Measurements from ENCODE around the gene VGLL1.

Gene VGLL1, protein sequence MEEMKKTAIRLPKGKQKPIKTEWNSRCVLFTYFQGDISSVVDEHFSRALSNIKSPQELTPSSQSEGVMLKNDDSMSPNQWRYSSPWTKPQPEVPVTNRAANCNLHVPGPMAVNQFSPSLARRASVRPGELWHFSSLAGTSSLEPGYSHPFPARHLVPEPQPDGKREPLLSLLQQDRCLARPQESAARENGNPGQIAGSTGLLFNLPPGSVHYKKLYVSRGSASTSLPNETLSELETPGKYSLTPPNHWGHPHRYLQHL

DNA sequence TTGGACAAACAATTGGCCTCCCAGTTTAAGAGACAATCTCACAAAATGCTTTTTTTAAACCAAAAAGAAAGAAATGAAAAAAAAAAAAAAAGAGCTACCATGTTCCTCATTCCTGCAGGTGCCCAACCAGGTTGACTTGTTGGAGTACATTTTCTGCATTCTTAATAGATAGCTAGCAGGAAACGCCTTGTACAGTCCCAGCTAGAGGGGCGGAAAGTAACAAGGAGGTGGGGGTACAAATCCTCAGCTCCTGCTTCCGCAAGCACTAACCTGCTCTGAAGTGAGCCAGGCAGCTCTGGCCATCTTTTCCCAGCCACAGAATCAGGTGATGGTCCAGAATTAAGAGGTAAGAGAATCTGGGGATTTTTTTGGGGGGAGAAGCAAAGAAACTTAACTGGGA lies at the start of gene VGLL1:
VGLL1 (plus strand) TSS at position 265 of the 400 bp plus-strand sequence. CDS start 3,806 bp downstream, outside the sequence.
- no peak for DNase-seq (ENCODE audit: low read depth)

DNA sequence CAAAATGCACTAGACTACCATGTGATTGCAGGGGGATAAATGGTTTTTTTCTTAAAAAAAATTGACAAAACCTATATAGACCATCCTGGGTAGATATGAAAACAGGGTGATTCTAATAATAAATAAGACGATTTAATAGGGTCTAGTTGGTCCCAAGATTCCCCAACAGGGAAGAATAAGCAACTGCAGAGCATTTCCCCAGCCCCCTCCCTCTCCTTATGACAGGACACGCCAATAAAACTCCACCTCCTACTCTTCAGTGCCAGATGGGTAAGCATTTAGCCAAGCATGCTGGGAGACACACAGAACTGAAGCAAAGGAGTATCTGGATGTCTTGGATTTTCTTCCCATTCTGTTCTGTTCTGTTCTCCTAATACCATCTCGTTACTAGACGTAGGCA lies 44.4 kb upstream of the VGLL1 start, which contains the start of gene BRS3:
BRS3 (plus strand) TSS at position 301 of the 400 bp plus-strand sequence. CDS start 168 bp downstream, outside the sequence.
- DNase-seq (ENCODE audit: low read depth) = no peak

DNA sequence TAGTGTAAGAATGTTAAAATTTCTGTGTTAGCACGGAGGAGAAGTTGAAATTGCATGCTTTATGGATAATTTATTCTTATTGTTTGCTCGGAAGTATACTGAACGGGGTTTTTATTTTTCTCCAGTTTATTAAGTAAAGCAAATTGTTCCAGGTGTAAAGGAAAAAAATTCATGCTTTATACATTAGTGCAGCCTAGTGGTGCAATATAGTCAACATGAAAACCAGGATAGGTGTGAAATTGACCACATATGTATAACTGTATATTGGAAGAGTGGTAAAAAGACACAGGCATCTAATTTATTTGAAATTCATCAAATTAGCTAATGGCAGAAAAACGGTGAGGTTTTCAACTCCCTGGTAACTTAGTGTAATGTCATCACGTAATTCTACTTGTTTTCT lies 43.3 kb upstream of the VGLL1 start:
- no peak for DNase-seq (ENCODE audit: low read depth)

DNA sequence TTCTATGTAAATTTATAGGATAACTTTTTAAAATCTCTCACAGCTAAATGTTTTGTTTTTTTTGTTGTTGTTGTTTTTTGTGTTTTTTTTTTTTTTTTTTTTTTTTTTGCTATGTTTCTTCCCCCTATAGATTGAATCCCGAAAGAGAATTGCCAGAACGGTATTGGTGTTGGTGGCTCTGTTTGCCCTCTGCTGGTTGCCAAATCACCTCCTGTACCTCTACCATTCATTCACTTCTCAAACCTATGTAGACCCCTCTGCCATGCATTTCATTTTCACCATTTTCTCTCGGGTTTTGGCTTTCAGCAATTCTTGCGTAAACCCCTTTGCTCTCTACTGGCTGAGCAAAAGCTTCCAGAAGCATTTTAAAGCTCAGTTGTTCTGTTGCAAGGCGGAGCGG lies 40.2 kb upstream of the VGLL1 start:
- DNase-seq (ENCODE audit: low read depth) = no peak

DNA sequence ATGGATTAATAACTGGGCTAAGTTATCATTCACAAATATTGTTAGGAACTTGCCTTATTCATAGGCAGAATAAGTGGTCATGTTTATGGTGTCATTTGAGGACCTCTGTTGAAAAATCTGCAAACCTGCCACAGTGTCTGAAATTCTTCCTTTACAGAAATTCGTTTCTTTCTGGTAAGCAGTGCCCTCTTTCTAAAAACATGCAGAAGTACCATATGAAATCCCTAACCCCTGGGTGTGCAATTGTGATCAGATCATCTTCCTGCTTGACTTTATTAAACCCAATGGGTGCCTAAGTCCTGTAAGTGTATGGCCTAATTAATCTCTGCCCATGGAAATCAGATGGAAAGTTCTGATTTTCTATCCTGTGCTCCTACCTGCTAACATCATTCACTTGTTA lies 39.0 kb upstream of the VGLL1 start:
- DNase-seq (ENCODE audit: low read depth) = no peak

DNA sequence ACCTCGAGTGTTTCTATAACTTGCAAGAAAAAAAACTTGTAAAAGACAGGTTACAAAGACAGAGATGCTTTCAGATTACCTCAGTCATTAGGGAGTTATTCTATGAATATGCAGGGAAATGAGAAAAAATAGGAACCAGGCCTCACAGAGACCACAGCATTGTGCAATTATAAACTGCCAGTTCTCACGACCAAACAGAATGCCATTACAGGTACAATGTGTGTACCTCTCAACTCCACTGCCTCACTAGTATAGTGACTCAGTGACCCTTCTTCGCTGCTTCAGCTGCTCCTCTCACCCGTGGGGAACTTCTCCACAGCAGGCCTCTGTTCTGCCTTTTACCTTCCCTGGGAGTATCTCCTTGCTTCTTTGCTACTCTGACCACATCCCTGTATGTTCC lies 37.0 kb upstream of the VGLL1 start:
- DNase-seq (ENCODE audit: low read depth) = no peak

DNA sequence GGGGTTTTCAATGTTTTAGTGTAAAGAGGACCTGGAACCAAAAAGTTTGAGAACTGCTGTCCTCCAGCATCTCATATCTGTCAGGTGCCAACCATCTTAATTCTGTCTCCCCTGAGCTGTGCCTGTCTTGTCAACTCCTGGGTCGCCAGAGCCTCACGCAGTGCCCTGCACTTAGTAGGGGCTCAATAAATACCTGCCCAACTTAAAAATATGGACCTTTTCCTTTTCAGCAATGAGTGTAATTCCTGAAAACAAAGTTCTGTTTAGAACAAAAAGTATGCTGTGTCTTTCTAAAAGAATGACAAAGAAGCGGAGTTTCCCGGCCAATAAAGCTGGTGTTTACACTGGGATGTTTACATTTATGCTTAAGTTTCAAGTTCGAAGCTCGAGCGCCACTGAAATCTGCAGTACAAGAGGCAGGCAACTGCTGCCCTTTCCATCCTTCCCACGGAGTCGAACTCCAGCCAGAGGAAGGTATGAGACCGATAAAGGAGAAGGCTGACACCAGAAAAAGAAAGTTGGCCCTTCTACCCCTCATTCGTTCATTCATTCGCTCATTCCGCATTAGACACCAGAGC lies 35.7 kb upstream of the VGLL1 start:
- no peak for DNase-seq (ENCODE audit: low read depth)

DNA sequence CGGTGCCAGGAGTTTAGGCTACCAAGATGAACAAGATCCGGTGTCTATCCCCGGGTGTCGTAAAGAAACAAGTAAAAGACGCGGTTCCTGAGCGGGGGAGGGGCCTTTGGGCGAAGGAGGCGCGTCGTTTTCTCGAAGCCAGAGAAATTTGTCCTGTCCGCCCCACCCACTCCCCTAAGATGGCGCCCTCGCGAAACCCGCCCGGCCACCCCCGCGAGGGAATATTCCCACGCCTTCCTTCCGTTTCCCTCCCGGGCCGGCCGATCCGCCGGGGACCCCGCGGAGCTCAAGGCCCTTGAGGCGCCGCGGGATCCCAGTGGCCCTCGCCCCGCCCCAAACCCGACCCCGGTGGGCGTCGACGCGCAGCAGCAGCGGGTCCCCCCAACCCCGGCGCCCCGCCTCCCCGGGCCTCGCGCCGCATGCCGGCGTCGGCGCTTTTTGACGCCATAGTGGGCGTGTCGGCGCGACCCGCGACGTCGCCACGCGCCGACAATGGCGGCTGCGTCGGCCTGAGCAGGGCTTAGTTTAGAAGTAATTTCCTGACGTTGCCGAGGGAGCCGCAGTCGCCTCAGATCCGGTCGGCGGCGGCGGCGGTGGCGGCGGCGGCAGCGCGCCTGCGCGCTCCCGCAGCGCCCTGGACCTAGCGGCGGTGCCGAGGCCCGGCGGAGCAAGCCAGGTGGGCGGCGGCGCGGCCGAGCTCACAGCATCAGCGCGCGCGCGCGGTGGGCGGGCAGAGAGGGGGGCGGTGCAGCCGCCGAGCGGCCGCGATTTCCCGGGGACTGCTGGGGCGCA lies 35.1 kb upstream of the VGLL1 start:
- peak; percentile 54 for DNase-seq (ENCODE audit: low read depth)

DNA sequence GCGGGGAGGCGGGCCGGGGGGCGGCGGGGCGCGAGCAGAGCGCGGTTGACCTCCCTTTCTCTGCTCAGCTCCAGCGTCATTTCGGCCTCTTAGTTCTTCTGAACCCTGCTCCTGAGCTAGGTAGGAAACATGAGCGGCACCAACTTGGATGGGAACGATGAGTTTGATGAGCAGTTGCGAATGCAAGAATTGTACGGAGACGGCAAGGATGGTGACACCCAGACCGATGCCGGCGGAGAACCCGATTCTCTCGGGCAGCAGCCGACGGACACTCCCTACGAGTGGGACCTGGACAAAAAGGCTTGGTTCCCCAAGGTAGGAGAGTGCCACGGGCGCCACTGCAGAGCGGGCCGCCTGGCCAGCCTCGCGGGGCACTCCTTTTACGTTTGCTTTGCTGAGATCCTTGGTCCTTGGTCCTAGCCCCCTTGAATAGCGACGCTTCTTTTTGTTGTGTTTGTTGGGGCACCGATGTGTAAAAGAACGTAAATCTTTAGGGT lies 34.4 kb upstream of the VGLL1 start, which contains the start of gene HTATSF1:
HTATSF1 (plus strand) TSS at position 37 of the 497 bp plus-strand sequence; CDS start at position 130, 93 bp downstream.
- no peak for DNase-seq (ENCODE audit: low read depth)

DNA sequence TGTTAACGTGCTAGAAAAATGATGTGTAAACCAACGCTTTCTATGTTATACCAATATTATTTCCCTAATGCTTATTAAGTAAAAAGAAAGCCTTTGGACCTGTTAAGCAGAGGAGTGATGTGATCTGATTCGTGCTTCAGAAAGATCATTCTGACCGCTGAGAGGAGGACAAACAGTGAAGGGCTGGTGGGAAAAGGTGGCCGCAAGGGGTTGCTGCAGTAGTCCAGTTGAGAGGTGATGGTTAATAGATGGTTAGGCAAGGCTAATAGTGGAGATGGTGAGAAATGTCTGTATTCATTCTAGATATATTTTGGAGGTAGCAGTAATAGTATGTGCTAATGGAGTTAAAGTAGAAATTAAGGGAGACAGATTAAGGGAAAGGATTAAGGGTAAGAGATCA lies 12.9 kb upstream of the VGLL1 start:
- DNase-seq (ENCODE audit: low read depth) = no peak

DNA sequence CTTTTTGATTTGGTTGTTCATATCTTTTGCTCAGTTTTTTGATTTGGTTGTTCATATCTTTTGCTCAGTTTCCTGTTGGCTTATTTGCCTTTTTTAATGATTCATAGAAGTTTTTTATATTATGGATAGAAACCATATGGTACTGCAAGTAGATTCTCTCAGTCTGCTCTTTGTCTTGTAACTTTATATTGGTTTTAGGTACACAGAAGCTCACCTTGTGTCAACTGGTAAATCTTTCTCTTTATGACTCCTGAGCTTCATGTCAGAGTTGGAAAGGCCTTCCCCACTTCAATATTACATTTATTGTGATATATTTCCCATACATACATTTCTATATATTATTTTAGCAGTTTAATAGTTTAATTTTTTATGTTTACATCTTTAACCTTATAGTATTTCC lies 8.2 kb upstream of the VGLL1 start:
- DNase-seq (ENCODE audit: low read depth) = no peak

DNA sequence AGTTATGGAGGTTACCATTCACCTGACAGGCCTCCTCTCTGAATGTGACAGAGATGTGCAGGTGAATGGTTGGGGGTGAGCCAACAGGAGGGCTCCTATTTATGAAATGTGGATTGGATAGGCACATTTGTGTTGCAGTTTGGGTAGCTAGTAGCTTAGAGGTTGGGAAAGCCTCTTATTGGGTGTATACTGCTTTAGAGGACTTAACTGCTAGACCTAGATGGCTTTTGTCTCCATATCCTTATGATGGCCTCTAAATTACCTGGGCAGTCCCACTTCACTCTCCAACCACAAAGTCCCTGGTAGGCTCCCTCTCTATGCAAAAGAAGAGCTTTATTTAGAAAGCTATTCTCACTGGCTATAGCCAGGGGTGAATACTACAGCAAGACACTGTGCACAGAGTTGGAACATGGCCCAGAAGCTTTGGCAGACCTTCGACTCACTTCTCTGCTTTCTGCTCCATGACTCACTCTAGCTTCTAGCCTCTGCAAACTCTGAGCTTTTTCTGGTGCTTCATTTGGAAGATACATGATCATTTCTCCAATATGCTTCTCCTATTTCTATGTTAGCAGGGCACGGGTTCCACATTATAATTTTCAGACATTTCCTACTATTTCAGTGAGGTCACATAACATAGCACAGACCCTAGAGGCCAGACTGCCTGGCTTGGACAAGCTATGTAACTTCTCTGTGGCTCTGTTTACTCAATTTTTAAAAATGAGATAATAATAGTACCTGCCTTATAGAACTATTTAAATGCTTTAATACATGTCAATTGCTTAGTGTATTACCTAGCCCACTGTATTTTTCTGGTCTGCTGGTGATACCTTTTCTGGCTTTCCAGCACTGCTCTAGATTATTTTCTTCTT lies 6.0 kb upstream of the VGLL1 start:
- DNase-seq (ENCODE audit: low read depth) = peak; percentile 69

DNA sequence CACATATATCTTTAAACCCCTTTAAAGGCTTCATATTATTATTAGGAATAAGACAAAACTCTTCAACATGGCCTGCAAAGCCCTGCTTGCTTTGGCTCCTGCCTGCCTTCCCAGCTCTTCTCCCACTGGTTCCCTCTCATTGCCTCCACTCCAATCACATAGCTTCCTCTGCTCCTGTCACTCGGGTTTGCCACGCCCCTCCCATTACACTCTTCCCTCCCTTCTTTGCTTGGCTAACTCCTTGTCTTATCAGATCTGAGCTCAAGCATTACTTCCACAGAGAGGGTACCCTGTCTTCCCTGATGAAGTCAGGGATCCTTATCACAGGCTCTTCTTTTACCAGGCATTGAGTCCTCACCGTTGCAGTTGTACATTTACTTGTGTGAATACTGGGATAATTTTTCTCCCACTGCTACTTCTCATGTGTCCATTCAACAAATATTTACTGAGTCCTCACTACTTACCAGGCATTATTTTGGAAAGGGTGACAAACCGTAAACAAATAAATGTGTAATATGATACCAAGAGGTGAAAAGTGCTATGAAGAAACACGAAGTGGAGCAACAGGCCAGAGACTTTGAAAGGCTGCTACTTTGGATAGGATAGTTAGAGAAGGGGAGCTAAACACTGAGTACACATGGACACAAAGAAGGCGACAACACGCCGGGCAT lies 3.2 kb upstream of the VGLL1 start:
- no peak for DNase-seq (ENCODE audit: low read depth)

DNA sequence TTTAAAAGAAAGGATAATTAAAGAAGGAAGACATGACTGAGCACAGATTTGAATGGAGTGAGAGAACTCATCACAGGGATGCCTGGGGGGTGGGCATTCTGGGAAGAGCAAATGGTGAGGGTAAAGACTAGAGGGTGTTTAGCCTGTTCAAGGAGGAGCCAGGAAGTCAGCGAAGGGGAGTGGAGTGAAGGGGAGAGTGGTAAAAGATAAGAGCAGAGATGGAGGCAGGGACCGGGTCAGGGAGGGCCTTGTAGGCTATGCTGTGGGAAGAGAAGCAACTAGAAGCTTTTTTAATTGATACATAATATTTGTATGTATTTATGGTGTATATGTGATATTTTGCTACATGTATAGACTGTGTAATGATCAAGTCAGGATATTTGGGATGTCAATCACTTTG lies 2.2 kb upstream of the VGLL1 start:
- no peak for DNase-seq (ENCODE audit: low read depth)

DNA sequence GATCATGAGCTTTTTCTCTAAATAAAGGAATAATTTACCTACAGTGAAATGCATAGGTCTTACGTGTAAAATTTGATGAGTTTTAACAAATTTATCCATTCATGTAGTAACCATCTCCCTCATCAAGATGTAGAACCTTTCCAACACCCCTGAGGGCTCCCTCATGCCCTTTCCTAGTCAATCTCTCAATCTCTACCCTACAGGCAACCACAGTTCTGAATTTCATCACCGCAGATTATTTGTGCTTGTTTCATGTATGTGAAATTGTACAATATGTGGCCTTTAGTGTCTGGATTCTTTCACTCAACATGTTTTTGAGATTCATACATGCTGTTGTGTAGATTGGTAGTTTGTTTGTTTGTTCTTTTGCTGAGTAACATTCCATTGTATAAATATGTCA lies 2.1 kb downstream of the VGLL1 start:
- no peak for DNase-seq (ENCODE audit: low read depth)

DNA sequence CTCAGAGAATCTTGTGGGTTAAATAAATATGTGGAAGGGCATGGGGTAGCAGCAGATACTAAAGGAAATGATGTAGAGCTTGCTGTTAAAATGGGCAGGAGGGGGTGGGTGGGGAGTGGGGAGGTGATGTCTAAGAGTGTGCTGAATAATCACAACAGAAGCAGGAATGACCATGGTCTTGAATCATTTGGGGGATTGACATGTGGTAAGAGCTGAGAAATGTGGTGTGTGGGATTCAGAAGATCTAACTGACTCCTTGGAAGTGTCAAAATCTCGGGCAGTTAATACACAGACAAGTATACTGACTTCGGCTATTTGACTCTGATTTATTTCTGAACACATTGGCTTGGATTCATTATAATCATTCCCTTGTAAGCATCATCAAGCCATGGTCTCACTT lies 6.8 kb downstream of the VGLL1 start:
- no peak for DNase-seq (ENCODE audit: low read depth)

DNA sequence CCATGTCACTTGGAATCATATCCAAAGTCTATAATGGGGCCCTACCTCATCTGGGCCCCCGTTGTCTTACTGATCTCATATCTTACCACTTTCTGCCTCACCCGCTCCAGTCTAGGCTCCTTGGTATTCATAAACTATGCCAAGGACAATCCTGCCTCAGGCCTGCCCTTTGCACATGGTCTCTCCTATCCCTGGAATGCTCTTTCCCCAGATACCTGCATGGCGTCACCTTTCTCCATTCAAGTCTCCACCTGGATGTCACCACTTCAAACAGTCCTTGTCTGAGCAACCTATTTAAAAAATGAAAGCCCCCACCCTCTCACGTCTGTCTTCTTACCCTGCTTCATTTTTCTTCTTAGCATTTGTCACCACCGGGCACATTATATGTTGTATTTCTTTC lies 8.2 kb downstream of the VGLL1 start:
- DNase-seq (ENCODE audit: low read depth) = no peak

DNA sequence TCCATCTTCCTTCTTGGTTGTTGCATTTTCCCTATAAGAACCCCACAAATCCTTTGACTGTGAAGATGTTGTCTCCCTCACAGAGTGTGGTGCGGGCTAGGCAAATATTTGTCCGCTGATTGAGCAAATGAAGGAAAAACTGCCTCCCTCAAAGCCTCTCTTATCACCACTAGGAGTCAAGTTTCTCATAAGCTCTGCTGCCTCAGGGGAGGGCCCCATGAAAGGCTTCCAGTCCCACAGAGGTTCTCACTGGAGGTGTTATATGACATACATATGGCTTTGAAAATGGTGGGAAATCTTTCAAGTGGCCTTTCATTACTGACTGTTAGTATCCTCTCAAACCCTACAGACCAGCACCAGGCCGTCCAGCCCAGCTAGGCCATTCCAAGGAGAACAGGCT lies 9.3 kb downstream of the VGLL1 start:
- DNase-seq (ENCODE audit: low read depth) = no peak

DNA sequence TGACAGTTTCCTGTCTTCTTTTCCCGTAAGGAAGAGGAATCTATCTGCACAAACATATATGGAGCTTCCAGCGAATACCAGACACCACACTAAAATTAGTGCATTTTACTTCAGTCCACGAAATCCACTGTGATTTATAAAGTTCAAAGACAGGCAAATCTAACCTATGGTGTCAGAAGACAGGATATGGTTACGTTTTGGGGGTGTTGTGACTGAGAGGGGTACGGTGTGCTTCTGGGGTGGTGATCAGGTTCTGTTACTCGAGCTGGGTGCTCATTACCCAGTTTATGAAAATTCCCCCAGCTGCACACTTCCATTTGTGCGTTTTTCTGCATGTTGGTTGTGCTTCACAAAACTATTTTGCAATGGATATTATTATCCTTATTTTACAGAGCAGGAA lies 10.3 kb downstream of the VGLL1 start:
- no peak for DNase-seq (ENCODE audit: low read depth)

DNA sequence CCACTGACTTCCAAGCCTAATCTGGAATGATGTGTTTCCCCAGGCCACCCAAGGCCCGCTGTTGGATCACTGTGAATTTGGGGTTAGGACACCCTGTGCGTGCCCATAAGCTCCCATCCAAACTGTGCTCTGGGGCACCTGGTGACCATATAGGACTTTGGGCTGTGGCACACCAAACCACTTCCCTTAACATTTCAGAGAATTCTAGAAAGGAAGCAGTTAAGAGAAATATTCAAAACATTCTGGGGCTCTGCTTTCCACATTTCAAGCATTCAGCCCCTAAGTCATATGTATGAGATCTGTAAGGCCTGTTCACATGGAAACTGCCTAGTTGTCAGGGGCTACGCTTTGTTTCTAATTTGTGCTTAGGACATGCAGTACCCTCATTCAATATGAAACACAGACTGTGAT lies 14.4 kb downstream of the VGLL1 start:
- DNase-seq (ENCODE audit: low read depth) = no peak

DNA sequence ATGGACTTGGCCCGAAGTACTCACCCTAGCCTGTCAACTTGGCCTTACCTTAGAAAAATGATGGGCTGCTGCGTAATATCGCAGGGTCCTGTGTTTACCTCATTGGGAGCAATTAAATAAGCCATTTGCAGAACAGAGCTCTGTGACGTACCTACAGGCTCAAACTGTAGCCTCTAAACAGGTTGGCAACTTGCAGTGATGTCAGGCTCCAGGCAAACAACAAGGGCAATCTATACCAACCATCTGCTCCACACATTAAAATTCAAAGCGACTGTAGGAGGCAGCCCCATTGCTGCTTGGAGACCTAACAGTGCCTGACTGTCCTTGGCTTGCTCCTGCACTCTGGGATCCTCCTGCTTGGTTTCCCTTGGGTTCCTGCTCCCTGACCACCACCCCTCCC lies 17.2 kb downstream of the VGLL1 start:
- DNase-seq (ENCODE audit: low read depth) = no peak

Measured in GM04504 (cell line).